GM12891 (cell line): Measurements from ENCODE around the gene NF1.

Experiments
- POLR2A ChIP-seq: IDR thresholded peaks from 2 replicates; pipeline ENCODE4 v1.6.1; 2011; ENCODE audit warnings: low read depth, low read length, control low read depth
- POLR2AphosphoS5 ChIP-seq: IDR thresholded peaks from 2 replicates; pipeline ENCODE4 v1.6.1; 2011; ENCODE audit warnings: low read depth, low read length, control low read depth
- TAF1 ChIP-seq: IDR thresholded peaks from 2 replicates; pipeline ENCODE4 v1.6.1; 2011; ENCODE audit warnings: low read depth, low read length, control low read depth

DNA sequence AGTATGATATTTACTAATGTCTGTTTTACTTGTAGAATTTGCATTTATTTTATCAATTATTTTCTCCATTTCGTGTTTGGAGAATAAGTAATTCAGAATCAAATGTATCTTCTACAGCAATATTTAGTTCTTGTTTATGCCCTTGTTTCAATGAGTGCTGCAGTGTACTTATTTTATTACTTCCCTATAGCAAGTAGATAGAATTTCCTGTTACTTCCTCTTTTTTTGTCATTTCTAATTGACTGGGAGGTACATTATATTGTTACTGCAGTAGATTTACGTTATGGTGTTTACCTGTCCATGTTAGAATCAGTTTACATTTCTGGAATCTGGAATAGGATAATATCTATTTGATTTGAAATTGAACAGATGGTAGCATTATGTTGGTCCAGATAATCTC is 131.1 kb downstream of the NF1 start:
- TF ChIP-seq POLR2A (no peak), POLR2AphosphoS5 (no peak), TAF1 (no peak)
